Measurements from ENCODE around the gene MRC2. TPM values are rescaled to one million over a fixed set of nuclear protein-coding genes. Genes with fewer than 3 reads are reported as not detected.

MRC2 gene
- total and polyA plus RNA-seq, 2 experiments from 2014 or later: 222 to 756 TPM

DNA sequence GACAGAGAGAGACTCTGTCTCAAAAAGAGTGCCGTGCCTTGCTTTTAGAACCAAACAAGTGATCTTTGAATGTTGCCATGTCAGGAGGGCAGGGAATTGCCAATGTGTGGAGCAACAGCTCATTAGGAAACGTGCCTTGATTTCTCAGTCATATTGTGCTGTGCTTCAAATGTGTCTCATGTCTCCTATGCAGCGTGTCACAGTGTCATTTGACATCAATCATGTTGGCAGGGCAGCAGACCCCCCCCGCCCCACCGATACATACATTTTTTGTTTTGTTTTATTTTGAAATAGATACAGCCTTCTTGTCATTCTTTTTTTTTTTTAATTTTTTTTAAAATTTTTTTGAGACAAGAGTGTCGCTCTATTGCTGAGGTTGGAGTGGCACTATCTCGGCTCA lies 22.1 kb downstream of the MRC2 start:
- H3K4me1 ChIP-seq (ENCODE audit: insufficient read depth): peaks cover 41% of the 10 kb centered on the region
- H3K36me3 ChIP-seq (ENCODE audit: low read depth): 0 out of 2 replicates have a peak, but pooled peaks cover 2% of the 10 kb centered on the region
- H3K79me2 ChIP-seq (ENCODE audit: insufficient read depth): peaks cover 84% of the 10 kb centered on the region
- H3K9ac ChIP-seq: no peak overlapping the region
- H3K9me2 ChIP-seq (ENCODE audit: insufficient read depth): no peaks in the 10 kb centered on the region
- peaks cover 28% of the 10 kb centered on the region for H3F3A ChIP-seq (ENCODE audit: insufficient read depth)
- no peaks in the 10 kb centered on the region for H3K27me3 ChIP-seq (replicated peaks; ENCODE audit: insufficient read depth)
- no peak overlapping the region for H3K27ac ChIP-seq
- WGBS, 2 experiments (ENCODE audit: low coverage in 1 of 2, low lambda C conversion rate in 2 of 2, missing lambda C conversion rate in 2 of 2): 86 to 91% methylated on average over 7 of the region's 7 CpGs
- peak; percentile 33 for DNase-seq
- H3K4me2 ChIP-seq (ENCODE audit: unreplicated experiment): no peak overlapping the region
- H2AFZ ChIP-seq: no peak overlapping the region
- in situ Hi-C loops (cut with MboI): no loop called here
- no peaks in the 10 kb centered on the region for H3K9me3 ChIP-seq (ENCODE audit: low read depth)
- no peaks in the 10 kb centered on the region for H4K20me1 ChIP-seq (ENCODE audit: insufficient read depth)
- H3K4me3 ChIP-seq: no peak overlapping the region
- TF ChIP-seq EZH2 (IDR thresholded peaks at IDR 0.05; ENCODE audit: insufficient read depth, poor library complexity, severe bottlenecking) (no peak), EZH2phosphoT487 (IDR thresholded peaks at IDR 0.05; ENCODE audit: insufficient read depth, low read depth) (no peak)

- H4K20me1 ChIP-seq (ENCODE audit: insufficient read depth): no peaks in the 10 kb centered on the region
- H2AFZ ChIP-seq: no peak overlapping the region
- no peak overlapping the region for H3K9ac ChIP-seq
- H3K9me3 ChIP-seq (ENCODE audit: low read depth): no peaks in the 10 kb centered on the region
- 0 out of 2 replicates have a peak, but pooled peaks cover 2% of the 10 kb centered on the region for H3K36me3 ChIP-seq (ENCODE audit: low read depth)
- H3K4me1 ChIP-seq (ENCODE audit: insufficient read depth): peaks cover 43% of the 10 kb centered on the region
- no peaks in the 10 kb centered on the region for H3K9me2 ChIP-seq (ENCODE audit: insufficient read depth)
- no peak overlapping the region for H3K4me3 ChIP-seq
- no peak for TF ChIP-seq EZH2phosphoT487 (IDR thresholded peaks at IDR 0.05; ENCODE audit: insufficient read depth, low read depth)
- TF ChIP-seq EZH2 (IDR thresholded peaks at IDR 0.05; ENCODE audit: insufficient read depth, poor library complexity, severe bottlenecking): no peak
- peaks cover 33% of the 10 kb centered on the region for H3F3A ChIP-seq (ENCODE audit: insufficient read depth)
- WGBS, 2 experiments (ENCODE audit: low coverage in 1 of 2, low lambda C conversion rate in 2 of 2, missing lambda C conversion rate in 2 of 2): 85 to 89% methylated on average over 6 of the region's 6 CpGs
- H3K27ac ChIP-seq: no peak overlapping the region
- no peak for DNase-seq
- no peaks in the 10 kb centered on the region for H3K27me3 ChIP-seq (replicated peaks; ENCODE audit: insufficient read depth)
- in situ Hi-C loops (cut with MboI): no loop called here
- H3K4me2 ChIP-seq (ENCODE audit: unreplicated experiment): no peak overlapping the region
- H3K79me2 ChIP-seq (ENCODE audit: insufficient read depth): peaks cover 85% of the 10 kb centered on the region
Measured at GRCh38 chr17:62650587-62650986, 23.1 kb downstream of the MRC2 start.

- Histone ChIP-seq H2AFZ (0 out of 2 replicates have a peak overlapping the region, but pooled peaks have one; percentile 6), H3K4me3 (peak overlapping the region; percentile 67), H3K4me1 (ENCODE audit: insufficient read depth) (peaks cover 53% of the 10 kb centered on the region), H3K79me2 (ENCODE audit: insufficient read depth) (peaks cover 85% of the 10 kb centered on the region), H3K9me3 (ENCODE audit: low read depth) (no peaks in the 10 kb centered on the region), H3K36me3 (ENCODE audit: low read depth) (0 out of 2 replicates have a peak, but pooled peaks cover 2% of the 10 kb centered on the region), H3F3A (ENCODE audit: insufficient read depth) (peaks cover 42% of the 10 kb centered on the region), H3K27ac (peak overlapping the region; percentile 90), H3K27me3 (replicated peaks; ENCODE audit: insufficient read depth) (no peaks in the 10 kb centered on the region), H4K20me1 (ENCODE audit: insufficient read depth) (no peaks in the 10 kb centered on the region), H3K9me2 (ENCODE audit: insufficient read depth) (no peaks in the 10 kb centered on the region), H3K9ac (peak overlapping the region; percentile 86), H3K4me2 (ENCODE audit: unreplicated experiment) (peak overlapping the region; percentile 80)
- 6 to 9% methylated on average over 38 to 57 of the region's 57 CpGs for WGBS, 2 experiments (ENCODE audit: low coverage in 1 of 2, low lambda C conversion rate in 2 of 2, missing lambda C conversion rate in 2 of 2)
- no peak for TF ChIP-seq EZH2 (IDR thresholded peaks at IDR 0.05; ENCODE audit: insufficient read depth, poor library complexity, severe bottlenecking)
- no peak for TF ChIP-seq EZH2phosphoT487 (IDR thresholded peaks at IDR 0.05; ENCODE audit: insufficient read depth, low read depth)
- in situ Hi-C loops (cut with MboI): no loop called here
- peak; percentile 91 for DNase-seq
Measured at GRCh38 chr17:62652251-62653001, 25.0 kb downstream of the MRC2 start.

DNA sequence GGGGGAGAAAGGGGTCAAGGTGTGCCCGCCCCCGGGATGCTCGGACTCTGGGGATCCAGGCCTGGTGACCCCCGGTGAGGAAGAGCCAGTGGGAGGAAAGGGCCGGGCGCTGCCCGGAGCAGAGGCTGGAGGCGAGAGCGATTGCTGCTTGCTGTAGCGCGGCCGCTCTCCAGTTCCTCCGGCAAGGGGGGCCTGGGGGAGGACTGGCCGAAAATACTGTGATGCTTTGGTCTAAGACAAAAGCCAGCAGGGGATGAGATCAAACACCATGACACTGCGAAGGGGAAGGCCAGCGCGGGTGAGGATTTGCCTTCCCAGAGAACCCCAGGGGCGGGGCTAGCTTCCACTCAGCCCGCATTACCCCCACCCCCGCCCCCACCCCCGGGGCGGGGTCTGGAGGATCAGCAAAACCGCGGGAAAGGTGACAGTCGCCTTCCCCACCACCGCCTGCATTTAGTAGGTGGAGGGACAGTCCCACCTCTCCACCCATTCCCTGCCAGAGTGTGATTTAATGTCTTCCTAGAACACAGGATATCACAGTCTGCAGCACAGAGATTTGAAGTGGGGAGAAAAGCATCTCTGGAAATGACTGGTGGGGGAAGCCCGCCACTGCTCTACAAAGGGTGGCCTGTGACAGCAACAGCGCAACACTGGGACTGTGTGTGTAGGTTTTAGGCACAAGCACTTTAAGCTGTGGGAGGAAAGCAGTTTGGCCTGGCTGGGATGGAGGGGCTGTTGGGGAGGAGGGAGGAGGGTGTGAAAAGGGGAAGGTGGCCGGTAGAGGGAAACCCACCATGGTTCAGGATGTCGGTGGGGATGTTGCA lies 25.7 kb downstream of the MRC2 start:
- peak overlapping the region; percentile 90 for H3K27ac ChIP-seq
- peak overlapping the region; percentile 80 for H3K4me2 ChIP-seq (ENCODE audit: unreplicated experiment)
- peaks cover 85% of the 10 kb centered on the region for H3K79me2 ChIP-seq (ENCODE audit: insufficient read depth)
- DNase-seq: peak; percentile 85
- peak overlapping the region; percentile 67 for H3K4me3 ChIP-seq
- H3K36me3 ChIP-seq (ENCODE audit: low read depth): 0 out of 2 replicates have a peak, but pooled peaks cover 2% of the 10 kb centered on the region
- peaks cover 42% of the 10 kb centered on the region for H3F3A ChIP-seq (ENCODE audit: insufficient read depth)
- in situ Hi-C loops (cut with MboI): no loop called here
- no peaks in the 10 kb centered on the region for H3K9me2 ChIP-seq (ENCODE audit: insufficient read depth)
- H4K20me1 ChIP-seq (ENCODE audit: insufficient read depth): no peaks in the 10 kb centered on the region
- WGBS, 2 experiments (ENCODE audit: low coverage in 1 of 2, low lambda C conversion rate in 2 of 2, missing lambda C conversion rate in 2 of 2): 2 to 3% methylated on average over 20 to 28 of the region's 30 CpGs
- H3K27me3 ChIP-seq (replicated peaks; ENCODE audit: insufficient read depth): no peaks in the 10 kb centered on the region
- TF ChIP-seq EZH2phosphoT487 (IDR thresholded peaks at IDR 0.05; ENCODE audit: insufficient read depth, low read depth) (no peak), EZH2 (IDR thresholded peaks at IDR 0.05; ENCODE audit: insufficient read depth, poor library complexity, severe bottlenecking) (no peak)
- H2AFZ ChIP-seq: no peak overlapping the region
- H3K9me3 ChIP-seq (ENCODE audit: low read depth): no peaks in the 10 kb centered on the region
- H3K4me1 ChIP-seq (ENCODE audit: insufficient read depth): peaks cover 46% of the 10 kb centered on the region
- H3K9ac ChIP-seq: peak overlapping the region; percentile 86

All from GM23248 (cell line).